CD4-positive, alpha-beta T cell (primary cell): ENCODE results near the gene TMEM179. TPM values are rescaled to one million over a fixed set of nuclear protein-coding genes. Genes with fewer than 3 reads are reported as not detected.

ENCODE experiments used
- ATAC-seq: fragments of 200-7000 bp; cut with Tn5 transposase; one replicate; pipeline ENCODE4 v1.10.0; 2022; ENCODE audit warnings: mild to moderate bottlenecking; ENCODE audit not compliant: poor library complexity
- CTCF ChIA-PET: fragments of 350-600 bp; sonication (Branson Sonifier 250); formaldehyde crosslinking; loops from one replicate; lab custom pipeline; 2021; ENCODE audit warnings: antibody characterized with exemption, inconsistent platforms; lab: Charles Lee
- POLR2A ChIA-PET: fragments of 350-600 bp; sonication (Branson Sonifier 250); formaldehyde crosslinking; loops from one replicate; lab custom pipeline; 2021; ENCODE audit warnings: antibody characterized with exemption, inconsistent platforms; lab: Charles Lee
- DNase-seq, 14 experiments: peaks; one replicate each; pipeline ENCODE4 v3.0.0-alpha.2; 2013 to 2020; ENCODE audit warnings: mixed read lengths in 2 of 14
- H3K27ac ChIP-seq, 2 donors: one replicate each; pipeline versions ENCODE4 v1.5.1 to v1.7.0; 2013; ENCODE audit warnings: low read length in 2 of 2, low read depth in 1 of 2, mild to moderate bottlenecking in 1 of 2
- H3K27me3 ChIP-seq, 2 experiments: 1 replicate in 1 of 2; 2 replicates in 1 of 2; pipeline versions ENCODE4 v1.6.1 to v1.7.0; 2013; ENCODE audit warnings: low read length in 2 of 2, control low read depth in 1 of 2, mild to moderate bottlenecking in 1 of 2, moderate library complexity in 1 of 2; ENCODE audit not compliant: insufficient read depth in 2 of 2, control insufficient read depth in 1 of 2
- H3K36me3 ChIP-seq: one replicate; pipeline ENCODE4 v1.6.1; 2013; ENCODE audit warnings: low read length, control low read depth; ENCODE audit not compliant: insufficient read depth
- H3K4me1 ChIP-seq: one replicate; pipeline ENCODE4 v1.6.1; 2013; ENCODE audit warnings: low read length, control low read depth; ENCODE audit not compliant: insufficient read depth
- H3K4me3 ChIP-seq: one replicate; pipeline ENCODE4 v1.5.1; 2013; ENCODE audit warnings: mild to moderate bottlenecking, low read length, moderate library complexity
- H3K9me3 ChIP-seq, 2 experiments: 1 replicate in 1 of 2; 2 replicates in 1 of 2; pipeline versions ENCODE4 v1.6.1 to v1.7.0; 2013; ENCODE audit warnings: low read length in 2 of 2, mild to moderate bottlenecking in 2 of 2, control low read depth in 1 of 2, moderate library complexity in 1 of 2; ENCODE audit not compliant: control insufficient read depth in 1 of 2, insufficient read depth in 1 of 2
- H3K27ac Mint-ChIP-seq: one replicate; pipeline ENCODE4 v1.8.0; 2020; ENCODE audit warnings: mixed read lengths
- H3K27me3 Mint-ChIP-seq: one replicate; pipeline ENCODE4 v1.8.0; 2021; ENCODE audit warnings: mixed read lengths
- H3K36me3 Mint-ChIP-seq: one replicate; pipeline ENCODE4 v1.8.0; 2021; ENCODE audit warnings: low read depth, mixed read lengths
- H3K4me1 Mint-ChIP-seq: one replicate; pipeline ENCODE4 v1.8.0; 2021; ENCODE audit warnings: low read depth, mixed read lengths
- H3K4me3 Mint-ChIP-seq: one replicate; pipeline ENCODE4 v1.8.0; 2020; ENCODE audit warnings: mild to moderate bottlenecking, mixed read lengths
- H3K9me3 Mint-ChIP-seq: one replicate; pipeline ENCODE4 v1.8.0; 2020; ENCODE audit warnings: mixed read lengths
- CTCF ChIP-seq: fragments of 200-600 bp; IDR thresholded peaks from one replicate; pipeline ENCODE4 v1.8.0; 2022; ENCODE audit warnings: antibody characterized with exemption, mild to moderate bottlenecking
- intact Hi-C, 2 experiments: fragments of 100-400 bp; cut with DNase I in 1 of 2; cut with micrococcal nuclease in 1 of 2; formaldehyde crosslinking; loops; one replicate each; pipeline versions ENCODE4 v1.15.1 to v1.9.0; 2023 to 2025; cut with DNase I, micrococcal nuclease
- total RNA-seq, 174 experiments: library from RNA in 2 of 174; stranded (reverse) in 2 of 174; gene quantifications; one replicate each; pipeline ENCODE4 v1.2.3 and lab custom pipeline; 2021 to 2026

Gene TMEM179
- total RNA-seq, 2 experiments from 2014 or later = not detected

- peaks cover 9 to 13% of the 10 kb centered on the region in 2 experiments for H3K27me3 ChIP-seq
- ATAC-seq (no peak), DNase-seq (no peak)
- Mint-ChIP-seq H3K27ac (no peak overlapping the region), H3K36me3 (peaks cover 4% of the 10 kb centered on the region), H3K4me1 (no peaks in the 10 kb centered on the region), H3K4me3 (no peak overlapping the region), H3K9me3 (peaks cover 12% of the 10 kb centered on the region), H3K27me3 (peaks cover 31% of the 10 kb centered on the region)
- intact Hi-C loops = no loop called here
- no peak overlapping the region for H3K4me3 ChIP-seq
- no peak for TF ChIP-seq CTCF
- H3K27ac ChIP-seq = no peak overlapping the region
- no peaks in the 10 kb centered on the region for H3K4me1 ChIP-seq
- CTCF ChIA-PET = no interaction called here
- peaks cover 20 to 37% of the 10 kb centered on the region in 2 experiments for H3K9me3 ChIP-seq
- no peaks in the 10 kb centered on the region for H3K36me3 ChIP-seq
- POLR2A ChIA-PET = no interaction called here
Observed at GRCh38 chr14:104624939-104625338, 20.4 kb upstream of the TMEM179 start.

- Histone ChIP-seq H3K27me3 (peaks cover 13 to 41% of the 10 kb centered on the region in 2 experiments), H3K36me3 (no peaks in the 10 kb centered on the region), H3K27ac (no peak overlapping the region), H3K4me3 (no peak overlapping the region), H3K9me3 (no peaks in the 10 kb centered on the region), H3K4me1 (no peaks in the 10 kb centered on the region)
- ChIA-PET POLR2A (no interaction called here), CTCF (no interaction called here)
- TF ChIP-seq CTCF = no peak
- DNase-seq (no peak), ATAC-seq (no peak)
- Mint-ChIP-seq H3K4me1 (no peaks in the 10 kb centered on the region), H3K27me3 (peaks cover 51% of the 10 kb centered on the region), H3K9me3 (no peaks in the 10 kb centered on the region), H3K4me3 (no peak overlapping the region), H3K27ac (no peak overlapping the region), H3K36me3 (no peaks in the 10 kb centered on the region)
- intact Hi-C loops = no loop called here
Observed at GRCh38 chr14:104614126-104614812, 9.7 kb upstream of the TMEM179 start.

GRCh38 chr14:104611881-104612280 is 7.3 kb upstream of the TMEM179 start:
- H3K9me3 ChIP-seq = no peaks in the 10 kb centered on the region

More at GRCh38 chr14:104611881-104612280, 7.3 kb upstream of the TMEM179 start:
- H3K4me1 Mint-ChIP-seq = no peaks in the 10 kb centered on the region
- DNase-seq (no peak), ATAC-seq (no peak)
- no peak overlapping the region for H3K27ac Mint-ChIP-seq
- H3K27ac ChIP-seq = no peak overlapping the region
- no peaks in the 10 kb centered on the region for H3K4me1 ChIP-seq
- POLR2A ChIA-PET = no interaction called here
- no peak overlapping the region for H3K4me3 ChIP-seq
- intact Hi-C loops = no loop called here
- peaks cover 3 to 25% of the 10 kb centered on the region in 2 experiments for H3K27me3 ChIP-seq
- H3K36me3 ChIP-seq = no peaks in the 10 kb centered on the region
- CTCF ChIA-PET = no interaction called here
- no peaks in the 10 kb centered on the region for H3K9me3 Mint-ChIP-seq
- no peaks in the 10 kb centered on the region for H3K36me3 Mint-ChIP-seq
- TF ChIP-seq CTCF = no peak
- peaks cover 56% of the 10 kb centered on the region for H3K27me3 Mint-ChIP-seq
- H3K4me3 Mint-ChIP-seq = no peak overlapping the region
